PC-9 (cell line): ENCODE data around the gene MARCHF3. TPM values are rescaled to one million over a fixed set of nuclear protein-coding genes. Genes with fewer than 3 reads are reported as not detected.

Experiments used
- BruUV-seq: library from RNA; stranded (reverse); fragments of 400-500 nt; replicated peaks from 2 replicates; lab custom pipeline; 2021; lab: Mats Ljungman, UMichigan
- CTCF ChIA-PET: fragments of 300-600 bp; sonication (Branson Sonifier 250); formaldehyde crosslinking; loops from one replicate; lab custom pipeline; 2022; ENCODE audit warnings: antibody characterized with exemption; lab: Charles Lee
- POLR2A ChIA-PET: fragments of 300-600 bp; sonication (Branson Sonifier 250); formaldehyde crosslinking; loops from one replicate; lab custom pipeline; 2022; ENCODE audit warnings: antibody characterized with exemption; ENCODE audit not compliant: unreplicated experiment; lab: Charles Lee
- DNase-seq, 2 experiments: peaks; one replicate each; pipeline versions ENCODE4 v3.0.0 to v3.0.0-alpha.2; 2015 to 2022; ENCODE audit warnings: mixed read lengths in 1 of 2
- H2AFZ ChIP-seq: fragments of 200-600 bp; sonication (generic); 2 replicates; pipeline ENCODE4 v1.8.1; 2017; ENCODE audit warnings: antibody characterized with exemption
- H3F3A ChIP-seq: fragments of 200-600 bp; sonication (generic); 2 replicates; pipeline ENCODE4 v1.8.1; 2017; ENCODE audit warnings: antibody characterized with exemption, mild to moderate bottlenecking, low read depth; ENCODE audit not compliant: insufficient read depth
- H3K27ac ChIP-seq: fragments of 200-600 bp; sonication (generic); 2 replicates; pipeline ENCODE4 v1.6.1; 2016; ENCODE audit warnings: mixed run types
- H3K27me3 ChIP-seq: fragments of 200-600 bp; sonication (generic); 2 replicates; pipeline ENCODE4 v1.6.1; 2016; ENCODE audit warnings: low read depth, mixed run types; ENCODE audit not compliant: insufficient read depth
- H3K36me3 ChIP-seq: fragments of 200-600 bp; sonication (generic); 2 replicates; pipeline ENCODE4 v1.6.1; 2016; ENCODE audit warnings: low read depth, mixed run types
- H3K4me1 ChIP-seq: fragments of 200-600 bp; sonication (generic); replicated peaks from 2 replicates; pipeline ENCODE4 v1.6.1; 2016; ENCODE audit warnings: mixed run types; ENCODE audit not compliant: insufficient read depth
- H3K4me2 ChIP-seq: fragments of 200-600 bp; sonication (generic); 2 replicates; pipeline ENCODE4 v1.6.1; 2017; ENCODE audit warnings: mixed run types
- H3K4me3 ChIP-seq: fragments of 200-600 bp; sonication (generic); 2 replicates; pipeline ENCODE4 v1.6.1; 2016; ENCODE audit warnings: mixed run types
- H3K79me2 ChIP-seq: fragments of 200-600 bp; sonication (generic); 2 replicates; pipeline ENCODE4 v1.6.1; 2017; ENCODE audit warnings: low read depth, mixed run types
- H3K9me2 ChIP-seq: fragments of 200-600 bp; sonication (generic); 2 replicates; pipeline ENCODE4 v1.8.1; 2017; ENCODE audit warnings: mild to moderate bottlenecking; ENCODE audit not compliant: insufficient read depth
- H3K9me3 ChIP-seq: fragments of 200-600 bp; sonication (generic); 2 replicates; pipeline ENCODE4 v1.8.1; 2016; ENCODE audit warnings: low read depth; ENCODE audit not compliant: insufficient read depth
- H4K20me1 ChIP-seq: fragments of 200-600 bp; sonication (generic); 2 replicates; pipeline ENCODE4 v1.8.1; 2017; ENCODE audit not compliant: insufficient read depth
- CTCF ChIP-seq: fragments of 200-600 bp; sonication (generic); conservative IDR thresholded peaks from 2 replicates; pipeline ENCODE4 v1.6.1; 2017; ENCODE audit warnings: mixed run types, antibody characterized with exemption, mild to moderate bottlenecking, moderate library complexity
- EZH2 ChIP-seq: fragments of 200-600 bp; sonication (generic); IDR thresholded peaks from 2 replicates; pipeline ENCODE4 v1.8.0; 2017; ENCODE audit warnings: antibody characterized with exemption, low read depth
- intact Hi-C: fragments of 100-400 bp; cut with micrococcal nuclease; formaldehyde crosslinking; loops from one replicate; pipeline ENCODE4 v1.10.0; 2022; ENCODE audit not compliant: unreplicated experiment
- total RNA-seq: library from RNA; stranded (reverse); gene quantifications from 2 replicates; pipeline ENCODE4 v1.2.3, GENCODE V29; 2021

Gene MARCHF3
- total RNA-seq, 1 experiment from 2014 or later = 0.35 TPM

GRCh38 chr5:126969548-126969947, 60.8 kb downstream of the MARCHF3 start:
- Histone ChIP-seq H3K4me1 (peaks cover 8% of the 10 kb centered on the region), H3K36me3 (no peaks in the 10 kb centered on the region), H3K4me3 (no peak overlapping the region), H2AFZ (no peak overlapping the region), H3K9me3 (no peaks in the 10 kb centered on the region), H3F3A (no peaks in the 10 kb centered on the region; the same call in 1 of the 2 replicates), H3K9me2 (no peaks in the 10 kb centered on the region), H3K79me2 (no peaks in the 10 kb centered on the region), H3K27me3 (no peaks in the 10 kb centered on the region), H3K4me2 (no peak overlapping the region), H4K20me1 (no peaks in the 10 kb centered on the region), H3K27ac (no peak overlapping the region)
- no peak for DNase-seq
- ChIA-PET POLR2A (no interaction called here), CTCF (no interaction called here)
- intact Hi-C loops = no loop called here
- BruUV-seq = no TSS peak
- no peak for TF ChIP-seq CTCF
- no peak for TF ChIP-seq EZH2

DNA sequence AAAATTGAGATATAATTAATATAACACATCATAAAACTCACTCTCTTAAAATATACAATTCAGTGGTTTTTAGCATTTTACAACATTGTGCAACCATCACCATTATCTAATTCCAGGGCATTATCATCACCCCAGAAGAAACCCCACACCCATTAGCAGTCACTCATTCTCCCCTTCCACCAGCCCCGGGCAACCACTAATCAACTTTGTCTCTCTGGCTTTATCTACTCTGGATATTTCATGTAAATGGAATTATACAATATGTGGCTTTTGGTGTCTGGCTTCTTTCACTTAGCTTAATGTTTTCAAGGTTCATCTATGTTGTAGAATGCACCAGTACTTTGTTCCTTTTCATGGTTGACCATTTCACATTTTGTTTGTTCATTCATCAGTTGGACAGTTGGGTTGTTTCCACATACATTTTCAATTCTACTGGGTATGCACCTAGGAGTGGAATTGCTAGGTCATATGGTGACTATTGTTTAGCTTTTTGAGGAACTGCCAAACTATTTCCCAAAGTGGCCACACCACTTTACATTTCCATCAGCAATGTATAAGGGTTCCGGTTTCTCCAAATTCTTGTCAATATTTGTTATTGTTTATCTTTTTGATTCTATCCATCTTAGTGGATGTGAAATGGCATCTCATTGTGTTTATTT, 62.4 kb downstream of the MARCHF3 start:
- POLR2A ChIA-PET = no interaction called here
- no peaks in the 10 kb centered on the region for H3K9me3 ChIP-seq
- no peaks in the 10 kb centered on the region for H3K79me2 ChIP-seq
- H4K20me1 ChIP-seq = no peaks in the 10 kb centered on the region
- peaks cover 8% of the 10 kb centered on the region for H3K4me1 ChIP-seq
- no peaks in the 10 kb centered on the region for H3K36me3 ChIP-seq
- DNase-seq = no peak
- CTCF ChIA-PET = no interaction called here
- H3F3A ChIP-seq = no peaks in the 10 kb centered on the region; the same call in 1 of the 2 replicates
- H2AFZ ChIP-seq = no peak overlapping the region
- H3K4me3 ChIP-seq = no peak overlapping the region
- intact Hi-C loops = no loop called here
- no peak for TF ChIP-seq EZH2
- no peak for TF ChIP-seq CTCF
- no TSS peak for BruUV-seq
- no peaks in the 10 kb centered on the region for H3K9me2 ChIP-seq
- no peaks in the 10 kb centered on the region for H3K27me3 ChIP-seq
- H3K4me2 ChIP-seq = no peak overlapping the region
- no peak overlapping the region for H3K27ac ChIP-seq

GRCh38 chr5:126965487-126965886, 64.9 kb downstream of the MARCHF3 start:
- H3K9me3 ChIP-seq = no peaks in the 10 kb centered on the region
- H3K79me2 ChIP-seq = no peaks in the 10 kb centered on the region
- no TSS peak for BruUV-seq
- H4K20me1 ChIP-seq = no peaks in the 10 kb centered on the region
- CTCF ChIA-PET = no interaction called here
- TF ChIP-seq CTCF (no peak), EZH2 (no peak)
- no peaks in the 10 kb centered on the region; the same call in none of the 2 replicates for H3F3A ChIP-seq
- no peaks in the 10 kb centered on the region for H3K36me3 ChIP-seq
- POLR2A ChIA-PET = no interaction called here
- 0 out of 2 replicates have a peak overlapping the region, but pooled peaks have one; percentile 0 for H3K27ac ChIP-seq
- DNase-seq = no peak
- peaks cover 22% of the 10 kb centered on the region for H3K4me1 ChIP-seq
- no peak overlapping the region for H2AFZ ChIP-seq
- intact Hi-C loops = no loop called here
- 0 out of 2 replicates have a peak overlapping the region, but pooled peaks have one; percentile 1 for H3K4me2 ChIP-seq
- no peaks in the 10 kb centered on the region for H3K27me3 ChIP-seq
- no peaks in the 10 kb centered on the region for H3K9me2 ChIP-seq
- no peak overlapping the region for H3K4me3 ChIP-seq
